ENCODE results near the gene HLX.

The HLX gene

GRCh38 chr1:220900842-220901241, 21.6 kb downstream of the HLX start:
- no peak overlapping the region for H3K27ac ChIP-seq (ENCODE audit: low read length)
- WGBS (ENCODE audit: insufficient coverage, insufficient read length), result no CpG with 5 or more reads among the region's 3 CpGs
- no peak for DNase-seq (ENCODE audit: low read depth, low spot score)
- no peaks in the 10 kb centered on the region for H3K4me1 ChIP-seq (ENCODE audit: control insufficient read depth, insufficient read depth, low read length)
- peaks cover 13% of the 10 kb centered on the region for H3K27me3 ChIP-seq (ENCODE audit: control insufficient read depth, insufficient read depth, low read length)
- H3K9me3 ChIP-seq (ENCODE audit: control insufficient read depth, insufficient read depth, low read length), result no peaks in the 10 kb centered on the region
- no peaks in the 10 kb centered on the region for H3K36me3 ChIP-seq (ENCODE audit: control insufficient read depth, insufficient read depth, low read length)
- H3K4me3 ChIP-seq (ENCODE audit: low read length), result no peak overlapping the region

GRCh38 chr1:220901881-220902280, 22.6 kb downstream of the HLX start:
- Histone ChIP-seq H3K27me3 (ENCODE audit: control insufficient read depth, insufficient read depth, low read length) (peaks cover 3% of the 10 kb centered on the region; the same call in 1 of the 2 replicates), H3K4me3 (ENCODE audit: low read length) (no peak overlapping the region), H3K27ac (ENCODE audit: low read length) (no peak overlapping the region), H3K36me3 (ENCODE audit: control insufficient read depth, insufficient read depth, low read length) (no peaks in the 10 kb centered on the region), H3K4me1 (ENCODE audit: control insufficient read depth, insufficient read depth, low read length) (no peaks in the 10 kb centered on the region; the same call in 1 of the 2 replicates), H3K9me3 (ENCODE audit: control insufficient read depth, insufficient read depth, low read length) (no peaks in the 10 kb centered on the region)
- WGBS (ENCODE audit: insufficient coverage, insufficient read length), result no CpG with 5 or more reads among the region's 2 CpGs
- DNase-seq (ENCODE audit: low read depth, low spot score), result no peak

- Histone ChIP-seq H3K36me3 (ENCODE audit: control insufficient read depth, insufficient read depth, low read length) (no peaks in the 10 kb centered on the region), H3K4me3 (ENCODE audit: low read length) (no peak overlapping the region), H3K27me3 (ENCODE audit: control insufficient read depth, insufficient read depth, low read length) (no peaks in the 10 kb centered on the region), H3K4me1 (ENCODE audit: control insufficient read depth, insufficient read depth, low read length) (no peaks in the 10 kb centered on the region; the same call in 1 of the 2 replicates), H3K9me3 (ENCODE audit: control insufficient read depth, insufficient read depth, low read length) (no peaks in the 10 kb centered on the region), H3K27ac (ENCODE audit: low read length) (no peak overlapping the region)
- no peak for DNase-seq (ENCODE audit: low read depth, low spot score)
- no CpG with 5 or more reads among the region's 1 CpG for WGBS (ENCODE audit: insufficient coverage, insufficient read length)
Observed at GRCh38 chr1:220902916-220903315, 23.7 kb downstream of the HLX start.

- DNase-seq (ENCODE audit: low read depth, low spot score), result no peak
- Histone ChIP-seq H3K27ac (ENCODE audit: low read length) (no peak overlapping the region), H3K27me3 (ENCODE audit: control insufficient read depth, insufficient read depth, low read length) (no peaks in the 10 kb centered on the region), H3K9me3 (ENCODE audit: control insufficient read depth, insufficient read depth, low read length) (no peaks in the 10 kb centered on the region), H3K36me3 (ENCODE audit: control insufficient read depth, insufficient read depth, low read length) (no peaks in the 10 kb centered on the region), H3K4me3 (ENCODE audit: low read length) (no peak overlapping the region), H3K4me1 (ENCODE audit: control insufficient read depth, insufficient read depth, low read length) (no peaks in the 10 kb centered on the region; the same call in 1 of the 2 replicates)
- no CpG with 5 or more reads among the region's 3 CpGs for WGBS (ENCODE audit: insufficient coverage, insufficient read length)
Observed at GRCh38 chr1:220904876-220905275, 25.6 kb downstream of the HLX start.

- no peak for DNase-seq (ENCODE audit: low read depth, low spot score)
- H3K27me3 ChIP-seq (ENCODE audit: control insufficient read depth, insufficient read depth, low read length), result no peaks in the 10 kb centered on the region
- no peak overlapping the region for H3K27ac ChIP-seq (ENCODE audit: low read length)
- WGBS (ENCODE audit: insufficient coverage, insufficient read length), result no CpG with 5 or more reads among the region's 5 CpGs
- no peaks in the 10 kb centered on the region for H3K9me3 ChIP-seq (ENCODE audit: control insufficient read depth, insufficient read depth, low read length)
- no peaks in the 10 kb centered on the region for H3K36me3 ChIP-seq (ENCODE audit: control insufficient read depth, insufficient read depth, low read length)
- H3K4me3 ChIP-seq (ENCODE audit: low read length), result no peak overlapping the region
- H3K4me1 ChIP-seq (ENCODE audit: control insufficient read depth, insufficient read depth, low read length), result no peaks in the 10 kb centered on the region; the same call in 1 of the 2 replicates
Observed at GRCh38 chr1:220905650-220906560, 26.7 kb downstream of the HLX start.

- Histone ChIP-seq H3K9me3 (ENCODE audit: control insufficient read depth, insufficient read depth, low read length) (no peaks in the 10 kb centered on the region), H3K36me3 (ENCODE audit: control insufficient read depth, insufficient read depth, low read length) (no peaks in the 10 kb centered on the region), H3K4me3 (ENCODE audit: low read length) (no peak overlapping the region), H3K27me3 (ENCODE audit: control insufficient read depth, insufficient read depth, low read length) (no peaks in the 10 kb centered on the region), H3K4me1 (ENCODE audit: control insufficient read depth, insufficient read depth, low read length) (no peaks in the 10 kb centered on the region; the same call in 1 of the 2 replicates), H3K27ac (ENCODE audit: low read length) (no peak overlapping the region)
- no peak for DNase-seq (ENCODE audit: low read depth, low spot score)
- WGBS (ENCODE audit: insufficient coverage, insufficient read length), result no CpG with 5 or more reads among the region's 2 CpGs
Observed at GRCh38 chr1:220906561-220907334, 27.5 kb downstream of the HLX start.

GRCh38 chr1:220908757-220909156, 29.5 kb downstream of the HLX start:
- no peak overlapping the region for H3K4me3 ChIP-seq (ENCODE audit: low read length)

GRCh38 chr1:220910021-220910420, 30.8 kb downstream of the HLX start:
- Histone ChIP-seq H3K9me3 (ENCODE audit: control insufficient read depth, insufficient read depth, low read length) (no peaks in the 10 kb centered on the region), H3K4me3 (ENCODE audit: low read length) (no peak overlapping the region; the same call in 1 of the 2 replicates), H3K27me3 (ENCODE audit: control insufficient read depth, insufficient read depth, low read length) (no peaks in the 10 kb centered on the region), H3K4me1 (ENCODE audit: control insufficient read depth, insufficient read depth, low read length) (no peaks in the 10 kb centered on the region; the same call in none of the 2 replicates), H3K27ac (ENCODE audit: low read length) (no peak overlapping the region), H3K36me3 (ENCODE audit: control insufficient read depth, insufficient read depth, low read length) (no peaks in the 10 kb centered on the region)
- no peak for DNase-seq (ENCODE audit: low read depth, low spot score)
- no CpG with 5 or more reads among the region's 5 CpGs for WGBS (ENCODE audit: insufficient coverage, insufficient read length)

More at GRCh38 chr1:220908757-220909156, 29.5 kb downstream of the HLX start:
- WGBS (ENCODE audit: insufficient coverage, insufficient read length), result no CpG with 5 or more reads among the region's 2 CpGs
- H3K36me3 ChIP-seq (ENCODE audit: control insufficient read depth, insufficient read depth, low read length), result no peaks in the 10 kb centered on the region
- no peaks in the 10 kb centered on the region for H3K9me3 ChIP-seq (ENCODE audit: control insufficient read depth, insufficient read depth, low read length)
- no peaks in the 10 kb centered on the region for H3K27me3 ChIP-seq (ENCODE audit: control insufficient read depth, insufficient read depth, low read length)
- no peaks in the 10 kb centered on the region; the same call in none of the 2 replicates for H3K4me1 ChIP-seq (ENCODE audit: control insufficient read depth, insufficient read depth, low read length)
- no peak for DNase-seq (ENCODE audit: low read depth, low spot score)
- no peak overlapping the region for H3K27ac ChIP-seq (ENCODE audit: low read length)

- H3K4me3 ChIP-seq (ENCODE audit: low read length), result no peak overlapping the region
- WGBS (ENCODE audit: insufficient coverage, insufficient read length), result no CpG with 5 or more reads among the region's 6 CpGs
- DNase-seq (ENCODE audit: low read depth, low spot score), result no peak
- no peaks in the 10 kb centered on the region; the same call in 1 of the 2 replicates for H3K4me1 ChIP-seq (ENCODE audit: control insufficient read depth, insufficient read depth, low read length)
- no peaks in the 10 kb centered on the region for H3K9me3 ChIP-seq (ENCODE audit: control insufficient read depth, insufficient read depth, low read length)
- no peaks in the 10 kb centered on the region for H3K27me3 ChIP-seq (ENCODE audit: control insufficient read depth, insufficient read depth, low read length)
- H3K27ac ChIP-seq (ENCODE audit: low read length), result no peak overlapping the region
- H3K36me3 ChIP-seq (ENCODE audit: control insufficient read depth, insufficient read depth, low read length), result no peaks in the 10 kb centered on the region
Observed at GRCh38 chr1:220914283-220915116, 35.3 kb downstream of the HLX start.

- Histone ChIP-seq H3K27ac (ENCODE audit: low read length) (no peak overlapping the region), H3K36me3 (ENCODE audit: control insufficient read depth, insufficient read depth, low read length) (no peaks in the 10 kb centered on the region), H3K9me3 (ENCODE audit: control insufficient read depth, insufficient read depth, low read length) (no peaks in the 10 kb centered on the region), H3K27me3 (ENCODE audit: control insufficient read depth, insufficient read depth, low read length) (no peaks in the 10 kb centered on the region), H3K4me3 (ENCODE audit: low read length) (no peak overlapping the region), H3K4me1 (ENCODE audit: control insufficient read depth, insufficient read depth, low read length) (no peaks in the 10 kb centered on the region; the same call in 1 of the 2 replicates)
- WGBS (ENCODE audit: insufficient coverage, insufficient read length), result no CpG with 5 or more reads among the region's 4 CpGs
- DNase-seq (ENCODE audit: low read depth, low spot score), result no peak
Observed at GRCh38 chr1:220915117-220915440, 35.8 kb downstream of the HLX start.

Data from iPS DF 6.9 (cell line).